GM12878 (cell line): Measurements from ENCODE around the gene MAN1A1. TPM values are rescaled to one million over a fixed set of nuclear protein-coding genes. Genes with fewer than 3 reads are reported as not detected.

ENCODE experiments used
- ATAC-seq: fragments of 200-7000 bp; cut with Tn5 transposase; 3 replicates; pipeline ENCODE4 v1.9.1; 2020; ENCODE audit warnings: mild to moderate bottlenecking, moderate library complexity
- BruUV-seq: library from RNA; stranded (reverse); fragments of 400-500 nt; replicated peaks from 2 replicates; lab custom pipeline; 2021; lab: Mats Ljungman, UMichigan
- CTCF ChIA-PET: fragments of 300-600 bp; sonication (Branson Sonifier 250); formaldehyde crosslinking; extraction: SDS; loops from one replicate; lab custom pipeline; 2021; ENCODE audit warnings: inconsistent platforms; lab: Yijun Ruan, JAX
- POLR2A ChIA-PET: fragments of 350-600 bp; formaldehyde crosslinking; extraction: SDS; loops from one replicate; lab custom pipeline; 2021; ENCODE audit warnings: inconsistent platforms; lab: Charles Lee
- RAD21 ChIA-PET: fragments of 300-600 bp; sonication (Branson Sonifier 250); formaldehyde crosslinking; loops from one replicate; lab custom pipeline; 2023; ENCODE audit warnings: antibody characterized with exemption; ENCODE audit not compliant: unreplicated experiment; lab: Charles Lee
- SMC1A ChIA-PET: fragments of 300-600 bp; sonication (Branson Sonifier 250); formaldehyde crosslinking; loops from one replicate; lab custom pipeline; 2023; ENCODE audit not compliant: unreplicated experiment, uncharacterized antibody; lab: Charles Lee
- DNase-seq: peaks from one replicate; pipeline ENCODE4 v3.0.0-alpha.2; 2011; ENCODE audit warnings: low read depth, low spot score
- FAIRE-seq: peaks from 3 replicates; lab custom pipeline; 2011; peaks lifted over from hg19 to GRCh38; lab: Jason Lieb, UNC
- H2AFZ ChIP-seq: 2 replicates; pipeline ENCODE4 v1.6.0; 2011; ENCODE audit warnings: low read depth, low read length, control low read depth; ENCODE audit not compliant: control insufficient read depth
- H3K27ac ChIP-seq: 2 replicates; pipeline ENCODE4 v1.5.1; 2011; ENCODE audit warnings: control low read depth; ENCODE audit not compliant: control insufficient read depth, insufficient read depth
- H3K27me3 ChIP-seq, 2 experiments: replicated peaks in 1 of 2; 2 replicates each; pipeline versions ENCODE4 v1.6.0 to v1.6.1; 2011; ENCODE audit warnings: low read length in 1 of 2; ENCODE audit not compliant: control insufficient read depth in 2 of 2, insufficient read depth in 2 of 2
- H3K36me3 ChIP-seq, 2 experiments: 2 replicates each; pipeline ENCODE4 v1.5.1; 2011; ENCODE audit warnings: low read length in 1 of 2; ENCODE audit not compliant: control insufficient read depth in 2 of 2, insufficient read depth in 2 of 2
- H3K4me1 ChIP-seq: 2 replicates; pipeline ENCODE4 v1.6.1; 2011; ENCODE audit warnings: mild to moderate bottlenecking, low read length, moderate library complexity, mixed read lengths; ENCODE audit not compliant: control insufficient read depth, insufficient read depth
- H3K4me2 ChIP-seq: 2 replicates; pipeline ENCODE4 v1.6.0; 2011; ENCODE audit warnings: control low read depth; ENCODE audit not compliant: control insufficient read depth, insufficient read depth
- H3K4me3 ChIP-seq: fragments of 200-600 bp; sonication (generic); 2 replicates; pipeline ENCODE4 v1.5.1; 2016
- H3K79me2 ChIP-seq: 2 replicates; pipeline ENCODE4 v1.6.0; 2011; ENCODE audit warnings: low read length; ENCODE audit not compliant: control insufficient read depth, insufficient read depth
- H3K9ac ChIP-seq: 2 replicates; pipeline ENCODE4 v1.8.0; 2011; ENCODE audit warnings: low read length, control low read depth, mixed read lengths; ENCODE audit not compliant: control insufficient read depth, insufficient read depth
- H3K9me3 ChIP-seq: replicated peaks from 3 replicates; pipeline ENCODE4 v1.5.1; 2011; ENCODE audit warnings: mild to moderate bottlenecking, low read length; ENCODE audit not compliant: control insufficient read depth, insufficient read depth
- H4K20me1 ChIP-seq: 2 replicates; pipeline ENCODE4 v1.6.0; 2011; ENCODE audit not compliant: control insufficient read depth, insufficient read depth
- ATF7 ChIP-seq: fragments of 450-650 bp; IDR thresholded peaks from 2 replicates; pipeline ENCODE4 v1.6.1; 2016; ENCODE audit warnings: low read depth, mild to moderate bottlenecking
- ESRRA ChIP-seq: IDR thresholded peaks from 2 replicates; pipeline ENCODE4 v1.6.1; 2012; ENCODE audit warnings: mild to moderate bottlenecking, low read length, improper control_type of control experiment
- SIN3A ChIP-seq: IDR thresholded peaks from 2 replicates; pipeline ENCODE4 v1.6.1; 2012; ENCODE audit warnings: low read depth, low read length, improper control_type of control experiment
- SIX5 ChIP-seq: IDR thresholded peaks from 2 replicates; pipeline ENCODE4 v1.6.1; 2011; ENCODE audit warnings: mild to moderate bottlenecking, low read depth, low read length, moderate library complexity; ENCODE audit not compliant: severe bottlenecking
- SMARCA5 ChIP-seq: fragments of 450-650 bp; IDR thresholded peaks from 2 replicates; pipeline ENCODE4 v1.6.1; 2017; ENCODE audit warnings: mild to moderate bottlenecking
- SREBF2 ChIP-seq: IDR thresholded peaks from 2 replicates; pipeline ENCODE4 v1.6.1; 2012; ENCODE audit warnings: mild to moderate bottlenecking, low read length
- YY1 ChIP-seq: IDR thresholded peaks from 2 replicates; pipeline ENCODE4 v1.6.1; 2011; ENCODE audit warnings: low read depth, mild to moderate bottlenecking, low read length
- WGBS: methylation state at CpG from one replicate; pipeline ENCODE4 v1.1.6; 2016; ENCODE audit warnings: low lambda C conversion rate; ENCODE audit not compliant: insufficient replicate concordance, insufficient coverage; ENCODE audit errors: missing lambda C conversion rate; 5-methylcytosine and 5-hydroxymethylcytosine counted together
- in situ Hi-C: fragments of 300-500 bp; cut with MboI; formaldehyde crosslinking; loops from 9 replicates; pipeline ENCODE4 v1.14.3; 2018; ENCODE audit warnings: mixed read lengths
- intact Hi-C: fragments of 100-400 bp; cut with micrococcal nuclease; formaldehyde crosslinking; loops from one replicate; pipeline ENCODE4 v1.14.2; 2022; ENCODE audit not compliant: unreplicated experiment
- polyA plus RNA-seq, 11 experiments: library from polyadenylated mRNA; depleted of rRNA in 4 of 11; unstranded in 6 of 11; stranded (reverse) in 5 of 11; fragments of >200 nt; fragmentation: Nextera tagmentation in 4 of 11; fragmentation: Illumina TruSeq in 1 of 11; extraction: Ambion mirVana in 4 of 11; extraction: Trizol in 1 of 11; gene quantifications; 1 replicate in 1 of 11; 2 replicates in 10 of 11; pipeline versions ENCODE4 v1.2.1 to v1.2.3, GENCODE V29; 2011 to 2016; ENCODE audit warnings: inconsistent platforms in 2 of 11, missing spikeins in 2 of 11, low read depth in 1 of 11
- total RNA-seq, 4 experiments: library from RNA; depleted of rRNA in 3 of 4; stranded (reverse); fragments of >200 nt in 3 of 4; fragmentation: Illumina TruSeq in 1 of 4; extraction: Trizol in 1 of 4; gene quantifications; 2 replicates each; pipeline versions ENCODE4 v1.2.1 to v1.2.3, GENCODE V29; 2013 to 2021
- TF ChIP-seq, protein P1 (sequence below): fragments of 450-650 bp; IDR thresholded peaks from 2 replicates; pipeline ENCODE4 v1.6.1; 2014; ENCODE audit warnings: mild to moderate bottlenecking
- TF ChIP-seq, protein P2 (sequence below): fragments of 450-650 bp; IDR thresholded peaks from 2 replicates; pipeline ENCODE4 v1.6.1; 2017; ENCODE audit warnings: antibody characterized with exemption, mild to moderate bottlenecking, moderate library complexity

MAN1A1 gene
- total and polyA plus RNA-seq, 10 of the 15 experiments (the other 5 are each of a cell fraction or from before 2014, with no cell fraction given) = 5.4 to 28.1 (median 19.5) TPM

DNA sequence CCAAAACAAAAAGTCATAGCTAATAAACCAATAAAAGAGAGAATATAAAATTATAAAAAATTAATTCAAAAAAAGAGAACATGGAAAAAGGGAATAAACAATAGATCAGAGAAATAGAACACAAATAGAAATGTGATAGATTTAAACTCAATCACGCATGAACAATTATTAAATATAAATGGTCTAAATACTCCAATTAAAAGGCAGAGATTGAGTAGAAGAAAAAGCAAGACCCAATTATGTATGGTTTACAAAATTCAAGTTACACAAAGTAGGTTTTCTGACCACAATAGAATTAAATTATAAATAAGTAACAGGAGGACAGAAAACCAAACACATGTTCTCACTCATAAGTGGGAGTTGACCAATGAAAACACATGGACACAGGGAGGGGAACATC, 36.4 kb upstream of the MAN1A1 start:
- ChIA-PET SMC1A (interaction anchor here (0.6 kb wide), 1 partner anchor 186 kb away, joined by 5 read pairs; no protein-coding TSS in a partner anchor), POLR2A (no interaction called here), RAD21 (no interaction called here), CTCF (no interaction called here)
- Histone ChIP-seq H4K20me1 (no peaks in the 10 kb centered on the region), H3K36me3 (no peaks in the 10 kb centered on the region), H2AFZ (no peak overlapping the region), H3K79me2 (no peaks in the 10 kb centered on the region), H3K27ac (no peak overlapping the region), H3K9ac (no peak overlapping the region), H3K27me3 (no peaks in the 10 kb centered on the region), H3K4me3 (no peak overlapping the region), H3K4me1 (no peaks in the 10 kb centered on the region), H3K9me3 (no peaks in the 10 kb centered on the region; the same call in 1 of the 3 replicates), H3K4me2 (no peak overlapping the region)
- 95% methylated on average over 1 of the region's 1 CpG for WGBS
- BruUV-seq = no TSS peak
- FAIRE-seq (no peak), ATAC-seq (no peak), DNase-seq (no peak)
- TF ChIP-seq ATF7 = no peak
- no peak for TF ChIP-seq SIN3A
- TF ChIP-seq YY1 = no peak
- TF ChIP-seq ESRRA = no peak
- TF ChIP-seq, protein P1, sequence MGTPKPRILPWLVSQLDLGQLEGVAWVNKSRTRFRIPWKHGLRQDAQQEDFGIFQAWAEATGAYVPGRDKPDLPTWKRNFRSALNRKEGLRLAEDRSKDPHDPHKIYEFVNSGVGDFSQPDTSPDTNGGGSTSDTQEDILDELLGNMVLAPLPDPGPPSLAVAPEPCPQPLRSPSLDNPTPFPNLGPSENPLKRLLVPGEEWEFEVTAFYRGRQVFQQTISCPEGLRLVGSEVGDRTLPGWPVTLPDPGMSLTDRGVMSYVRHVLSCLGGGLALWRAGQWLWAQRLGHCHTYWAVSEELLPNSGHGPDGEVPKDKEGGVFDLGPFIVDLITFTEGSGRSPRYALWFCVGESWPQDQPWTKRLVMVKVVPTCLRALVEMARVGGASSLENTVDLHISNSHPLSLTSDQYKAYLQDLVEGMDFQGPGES = no peak
- no peak for TF ChIP-seq SMARCA5
- no peak for TF ChIP-seq SIX5
- TF ChIP-seq, protein P2, sequence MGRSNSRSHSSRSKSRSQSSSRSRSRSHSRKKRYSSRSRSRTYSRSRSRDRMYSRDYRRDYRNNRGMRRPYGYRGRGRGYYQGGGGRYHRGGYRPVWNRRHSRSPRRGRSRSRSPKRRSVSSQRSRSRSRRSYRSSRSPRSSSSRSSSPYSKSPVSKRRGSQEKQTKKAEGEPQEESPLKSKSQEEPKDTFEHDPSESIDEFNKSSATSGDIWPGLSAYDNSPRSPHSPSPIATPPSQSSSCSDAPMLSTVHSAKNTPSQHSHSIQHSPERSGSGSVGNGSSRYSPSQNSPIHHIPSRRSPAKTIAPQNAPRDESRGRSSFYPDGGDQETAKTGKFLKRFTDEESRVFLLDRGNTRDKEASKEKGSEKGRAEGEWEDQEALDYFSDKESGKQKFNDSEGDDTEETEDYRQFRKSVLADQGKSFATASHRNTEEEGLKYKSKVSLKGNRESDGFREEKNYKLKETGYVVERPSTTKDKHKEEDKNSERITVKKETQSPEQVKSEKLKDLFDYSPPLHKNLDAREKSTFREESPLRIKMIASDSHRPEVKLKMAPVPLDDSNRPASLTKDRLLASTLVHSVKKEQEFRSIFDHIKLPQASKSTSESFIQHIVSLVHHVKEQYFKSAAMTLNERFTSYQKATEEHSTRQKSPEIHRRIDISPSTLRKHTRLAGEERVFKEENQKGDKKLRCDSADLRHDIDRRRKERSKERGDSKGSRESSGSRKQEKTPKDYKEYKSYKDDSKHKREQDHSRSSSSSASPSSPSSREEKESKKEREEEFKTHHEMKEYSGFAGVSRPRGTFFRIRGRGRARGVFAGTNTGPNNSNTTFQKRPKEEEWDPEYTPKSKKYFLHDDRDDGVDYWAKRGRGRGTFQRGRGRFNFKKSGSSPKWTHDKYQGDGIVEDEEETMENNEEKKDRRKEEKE = no peak
- TF ChIP-seq SREBF2 = no peak
- in situ Hi-C loops = no loop called here
- intact Hi-C loops = no loop called here
